Measurements from ENCODE around the gene TIMP4.

TIMP4 gene

DNA sequence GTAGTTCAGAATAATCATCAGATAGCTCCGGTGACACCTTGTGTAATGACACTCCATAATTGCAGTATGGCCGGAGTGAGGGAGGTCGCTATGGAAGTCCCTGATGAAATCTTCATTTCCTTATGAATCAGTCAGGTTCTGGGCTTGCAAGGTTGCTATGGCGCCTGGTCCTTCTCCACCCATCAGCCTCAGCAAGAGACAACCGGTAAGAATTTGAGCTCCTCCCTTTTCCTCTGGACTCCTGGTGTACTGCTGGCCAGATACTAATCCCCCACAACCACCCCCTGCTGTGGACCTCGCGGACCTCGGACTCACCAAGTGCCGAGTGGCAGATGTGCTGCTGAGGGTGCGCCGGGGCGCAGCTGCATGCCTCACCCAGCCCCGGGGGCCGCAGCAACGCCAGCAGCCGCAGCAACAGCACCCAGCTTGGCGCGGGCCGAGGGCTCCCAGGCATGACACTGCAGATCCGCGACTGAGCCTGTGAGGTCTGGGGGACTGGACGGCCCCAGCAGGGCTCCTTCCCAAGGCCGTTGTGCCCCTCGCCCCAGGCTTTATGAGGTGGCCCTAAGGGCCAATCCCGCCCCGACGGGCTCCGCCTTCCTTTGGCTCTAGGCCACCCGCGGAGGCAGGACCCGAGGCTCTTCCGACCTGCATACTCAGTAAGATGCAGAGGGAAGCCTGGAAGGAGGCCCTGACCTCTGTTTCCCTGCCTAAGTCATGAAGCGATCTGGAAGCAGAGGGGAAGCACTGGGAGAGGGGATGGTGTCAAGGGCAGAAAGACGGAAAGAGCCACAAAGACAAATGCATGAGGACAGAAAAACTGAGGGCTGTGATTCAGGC is at the start of gene TIMP4:
Gene TIMP4, minus strand, starts transcription at position 526 of the 840 bp plus-strand sequence. Its CDS starts 72 bp downstream, at position 454.
- peak within 1 kb of the TSS; percentile 40 for H3K4me3 ChIP-seq (ENCODE audit: control insufficient read depth, low read depth, low read length)
- peak; percentile 75 for DNase-seq (ENCODE audit: low read depth)

DNA sequence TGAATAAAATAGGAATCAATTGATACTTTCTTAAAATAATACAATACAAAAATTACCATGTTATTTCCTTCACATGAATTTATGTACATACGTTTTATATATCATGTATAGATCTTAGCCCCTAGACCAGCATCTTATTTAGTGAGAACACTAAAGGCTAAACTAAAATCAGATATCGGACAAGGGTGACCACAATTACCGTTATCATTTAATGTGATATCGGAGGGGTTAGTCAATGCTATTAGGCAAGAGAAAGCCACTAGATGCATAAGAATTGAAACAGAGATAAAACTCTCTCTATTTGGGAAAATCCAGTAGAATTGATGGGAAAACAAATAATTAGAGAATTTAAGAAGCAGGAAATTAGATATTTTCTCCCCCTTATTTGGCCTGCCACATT is 46.5 kb upstream of the TIMP4 start:
- TF ChIP-seq, protein P1, sequence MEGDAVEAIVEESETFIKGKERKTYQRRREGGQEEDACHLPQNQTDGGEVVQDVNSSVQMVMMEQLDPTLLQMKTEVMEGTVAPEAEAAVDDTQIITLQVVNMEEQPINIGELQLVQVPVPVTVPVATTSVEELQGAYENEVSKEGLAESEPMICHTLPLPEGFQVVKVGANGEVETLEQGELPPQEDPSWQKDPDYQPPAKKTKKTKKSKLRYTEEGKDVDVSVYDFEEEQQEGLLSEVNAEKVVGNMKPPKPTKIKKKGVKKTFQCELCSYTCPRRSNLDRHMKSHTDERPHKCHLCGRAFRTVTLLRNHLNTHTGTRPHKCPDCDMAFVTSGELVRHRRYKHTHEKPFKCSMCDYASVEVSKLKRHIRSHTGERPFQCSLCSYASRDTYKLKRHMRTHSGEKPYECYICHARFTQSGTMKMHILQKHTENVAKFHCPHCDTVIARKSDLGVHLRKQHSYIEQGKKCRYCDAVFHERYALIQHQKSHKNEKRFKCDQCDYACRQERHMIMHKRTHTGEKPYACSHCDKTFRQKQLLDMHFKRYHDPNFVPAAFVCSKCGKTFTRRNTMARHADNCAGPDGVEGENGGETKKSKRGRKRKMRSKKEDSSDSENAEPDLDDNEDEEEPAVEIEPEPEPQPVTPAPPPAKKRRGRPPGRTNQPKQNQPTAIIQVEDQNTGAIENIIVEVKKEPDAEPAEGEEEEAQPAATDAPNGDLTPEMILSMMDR (conservative IDR thresholded peaks at IDR 0.05; ENCODE audit: control insufficient read depth, insufficient read depth, low read depth, low read length), result no peak
- no peak for DNase-seq (ENCODE audit: low read depth)

More for the DNA sequence above, at the start of gene TIMP4:
- TF ChIP-seq, protein P1 (conservative IDR thresholded peaks at IDR 0.05; ENCODE audit: control insufficient read depth, insufficient read depth, low read depth, low read length), result no peak

DNA sequence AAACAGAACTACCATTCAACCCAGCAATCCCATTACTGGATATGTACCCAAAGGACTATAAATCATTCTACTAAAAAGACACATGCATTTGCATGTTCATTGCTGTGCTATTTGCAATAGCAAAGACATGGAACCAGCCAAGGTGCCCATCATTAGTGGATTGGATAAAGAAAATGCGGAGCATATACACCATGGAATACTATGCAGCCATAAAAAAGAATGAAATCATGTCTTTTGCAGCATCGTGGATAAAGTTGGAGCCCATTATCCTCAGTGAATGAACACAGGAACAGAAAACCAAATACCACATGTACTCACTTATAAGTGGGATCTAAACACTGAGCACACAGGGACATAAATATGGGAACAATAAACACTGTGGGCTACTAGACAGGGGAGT is 43.1 kb upstream of the TIMP4 start:
- TF ChIP-seq, protein P1 (conservative IDR thresholded peaks at IDR 0.05; ENCODE audit: control insufficient read depth, insufficient read depth, low read depth, low read length), result no peak
- DNase-seq (ENCODE audit: low read depth), result no peak
- H3K4me3 ChIP-seq (ENCODE audit: control insufficient read depth, low read depth, low read length), result no peak overlapping the region

More for the DNA sequence above, 46.5 kb upstream of the TIMP4 start:
- H3K4me3 ChIP-seq (ENCODE audit: control insufficient read depth, low read depth, low read length), result no peak overlapping the region

DNA sequence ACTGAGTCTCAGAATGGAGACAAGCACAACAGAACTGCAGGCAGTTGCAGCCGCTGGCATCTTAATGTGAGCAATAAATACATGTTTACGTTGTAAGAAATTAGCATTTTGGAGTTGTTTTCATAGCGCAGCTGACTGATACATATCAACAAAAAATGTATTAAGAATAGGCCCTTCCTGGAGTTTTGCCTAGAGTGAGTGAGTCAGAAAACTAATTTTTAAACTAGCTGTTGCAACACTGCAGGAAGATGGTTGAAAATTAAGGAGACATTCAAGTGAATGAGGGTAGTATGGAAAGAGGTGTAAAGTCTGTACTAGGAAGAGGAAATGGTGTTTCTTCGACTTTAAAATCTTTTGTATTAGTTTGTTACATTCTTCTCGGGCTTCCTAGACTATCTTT is 39.6 kb upstream of the TIMP4 start:
- H3K4me3 ChIP-seq (ENCODE audit: control insufficient read depth, low read depth, low read length), result no peak overlapping the region
- DNase-seq (ENCODE audit: low read depth), result peak; percentile 80
- TF ChIP-seq, protein P1 (conservative IDR thresholded peaks at IDR 0.05; ENCODE audit: control insufficient read depth, insufficient read depth, low read depth, low read length), result no peak

DNA sequence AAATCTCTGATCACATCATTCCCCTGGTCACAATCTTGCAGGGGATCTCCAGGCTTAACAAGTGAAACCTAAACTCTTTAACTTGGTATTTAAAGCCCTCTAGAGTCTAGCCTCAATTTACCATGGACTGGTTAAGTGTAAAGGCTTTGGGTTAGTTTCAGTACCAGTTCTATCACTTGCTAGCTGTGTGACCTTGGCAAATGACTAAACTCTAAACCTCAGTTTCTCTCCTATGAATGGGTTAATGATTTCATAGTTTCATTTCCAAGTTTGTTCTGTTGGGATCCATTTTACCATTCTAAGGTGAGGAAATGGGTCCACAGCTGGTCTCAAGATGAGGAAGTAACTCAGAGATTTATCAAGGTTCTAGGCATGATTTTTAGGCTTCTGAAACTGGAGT is 38.8 kb upstream of the TIMP4 start:
- DNase-seq (ENCODE audit: low read depth), result no peak
- TF ChIP-seq, protein P1 (conservative IDR thresholded peaks at IDR 0.05; ENCODE audit: control insufficient read depth, insufficient read depth, low read depth, low read length), result no peak
- H3K4me3 ChIP-seq (ENCODE audit: control insufficient read depth, low read depth, low read length), result no peak overlapping the region

DNA sequence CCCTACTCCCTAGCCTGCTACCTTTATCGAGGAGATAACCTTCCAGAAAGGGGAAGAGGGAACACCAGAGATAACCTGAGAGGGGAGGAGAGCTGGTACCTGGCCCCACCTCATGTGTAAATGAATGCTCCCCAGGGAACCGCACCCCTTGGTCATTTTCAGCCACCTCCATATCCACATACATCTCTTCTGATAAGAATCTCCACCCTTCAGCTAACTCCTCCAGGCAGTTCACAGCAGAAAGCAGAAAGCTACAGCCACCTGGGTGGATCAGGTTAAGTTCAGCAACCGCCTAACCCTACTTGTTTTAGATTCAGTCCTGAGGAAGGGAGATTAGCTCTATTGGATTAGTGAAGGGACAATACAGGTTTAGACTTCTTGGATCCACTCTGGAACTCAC is 38.0 kb upstream of the TIMP4 start:
- DNase-seq (ENCODE audit: low read depth), result no peak
- H3K4me3 ChIP-seq (ENCODE audit: control insufficient read depth, low read depth, low read length), result no peak overlapping the region
- TF ChIP-seq, protein P1 (conservative IDR thresholded peaks at IDR 0.05; ENCODE audit: control insufficient read depth, insufficient read depth, low read depth, low read length), result no peak
